Posterior vena cava (tissue), 2 donors: Measurements from ENCODE around the gene DTWD2. TPM values are rescaled to one million over a fixed set of nuclear protein-coding genes. Genes with fewer than 3 reads are reported as not detected.
"Not testable (repeated sequence)": the region's sequence is repeated elsewhere in the genome, so short reads cannot be mapped to it uniquely, and the experiment has no call there.

ENCODE experiments used
- DNase-seq: peaks from one replicate; pipeline ENCODE4 v3.0.0-alpha.2; 2020; ENCODE audit warnings: low spot score
- intact Hi-C, 2 donors: fragments of 100-400 bp; cut with DNase I; formaldehyde crosslinking; loops; one replicate each; pipeline versions ENCODE4 v1.14.1 to v1.14.2; 2022 to 2023
- total RNA-seq, 2 donors: library from RNA; stranded (reverse); fragmentation: NEBNext Ultra II Directional; extraction: Animal tissue kit (Norgen Biotek cat#: 25700); gene quantifications; one replicate each; pipeline ENCODE4 v1.2.1, GENCODE V29; 2021
- donor health status: DM: yes; HTN: yes; CAD: no.
- donor health status: DM: yes; HTN: yes; CAD: no.

Gene DTWD2
- total RNA-seq, 2 donors from 2014 or later: 7.6 to 8.5 TPM

GRCh38 chr5:118902656-118903438 lies 85.5 kb downstream of the DTWD2 start:
- DNase-seq: no peak

GRCh38 chr5:118894709-118895108 lies 93.6 kb downstream of the DTWD2 start:
- no peak for DNase-seq
- intact Hi-C loops: no loop called here

More at GRCh38 chr5:118902656-118903438, 85.5 kb downstream of the DTWD2 start:
- intact Hi-C loops: no loop called here

GRCh38 chr5:118891252-118891651 lies 97.1 kb downstream of the DTWD2 start:
- intact Hi-C loops: no loop called here
- DNase-seq: no peak

- no peak for DNase-seq
- intact Hi-C loops: no loop called here
Measured at GRCh38 chr5:118889165-118889564, 99.2 kb downstream of the DTWD2 start.

- no peak for DNase-seq
- intact Hi-C loops: no loop called here
Measured at GRCh38 chr5:118888556-118888955, 99.8 kb downstream of the DTWD2 start.

GRCh38 chr5:118883362-118883761 lies 105.0 kb downstream of the DTWD2 start:
- DNase-seq: no peak
- intact Hi-C loops: no loop called here

GRCh38 chr5:118882666-118883065 lies 105.7 kb downstream of the DTWD2 start:
- DNase-seq: no peak
- intact Hi-C loops: no loop called here

GRCh38 chr5:118876852-118877251 lies 111.5 kb downstream of the DTWD2 start:
- intact Hi-C loops, DNase-seq: not testable (repeated sequence)

GRCh38 chr5:118875131-118875530 lies 113.2 kb downstream of the DTWD2 start:
- intact Hi-C loops: no loop called here
- no peak for DNase-seq

GRCh38 chr5:118873417-118873816 lies 114.9 kb downstream of the DTWD2 start:
- intact Hi-C loops: no loop called here
- DNase-seq: no peak

GRCh38 chr5:118863345-118863744 lies 125.0 kb downstream of the DTWD2 start:
- DNase-seq: no peak
- intact Hi-C loops: no loop called here

- intact Hi-C loops: no loop called here
- DNase-seq: no peak
Measured at GRCh38 chr5:118862596-118862995, 125.8 kb downstream of the DTWD2 start.

- no peak for DNase-seq
- intact Hi-C loops: no loop called here
Measured at GRCh38 chr5:118857700-118858099, 130.6 kb downstream of the DTWD2 start.

GRCh38 chr5:118854819-118855218 lies 133.5 kb downstream of the DTWD2 start:
- intact Hi-C loops: no loop called here
- DNase-seq: no peak

GRCh38 chr5:118851785-118852184 lies 136.6 kb downstream of the DTWD2 start:
- DNase-seq, intact Hi-C loops: not testable (repeated sequence)

GRCh38 chr5:118849507-118849906 lies 138.8 kb downstream of the DTWD2 start:
- DNase-seq, intact Hi-C loops: not testable (repeated sequence)

- intact Hi-C loops: no loop called here
- no peak for DNase-seq
Measured at GRCh38 chr5:118844351-118844750, 144.0 kb downstream of the DTWD2 start.

- DNase-seq: no peak
- intact Hi-C loops: no loop called here
Measured at GRCh38 chr5:118834710-118835109, 153.6 kb downstream of the DTWD2 start.

- DNase-seq: no peak
- intact Hi-C loops: no loop called here
Measured at GRCh38 chr5:118832974-118833373, 155.4 kb downstream of the DTWD2 start.

- intact Hi-C loops: no loop called here
- DNase-seq: no peak
Measured at GRCh38 chr5:118825226-118825625, 163.1 kb downstream of the DTWD2 start.

- intact Hi-C loops: no loop called here
- DNase-seq: no peak
Measured at GRCh38 chr5:118818604-118819003, 169.7 kb downstream of the DTWD2 start.
